Large intestine (tissue), 3 donors: ENCODE measurements around the gene ACTR3. TPM values are rescaled to one million over a fixed set of nuclear protein-coding genes. Genes with fewer than 3 reads are reported as not detected.

Experiments
- DNase-seq, 2 donors: peaks; one replicate each; pipeline versions ENCODE4 v3.0.0 to v3.0.0-alpha.2; 2013
- H3K27ac ChIP-seq: one replicate; pipeline ENCODE4 v1.5.1; 2013; ENCODE audit warnings: low read length
- H3K27me3 ChIP-seq: 2 replicates; pipeline ENCODE4 v1.6.1; 2013; ENCODE audit warnings: low read length; ENCODE audit not compliant: control insufficient read depth, insufficient read depth
- H3K36me3 ChIP-seq: 2 replicates; pipeline ENCODE4 v1.6.1; 2013; ENCODE audit warnings: low read length; ENCODE audit not compliant: control insufficient read depth, insufficient read depth
- H3K4me1 ChIP-seq: one replicate; pipeline ENCODE4 v1.6.1; 2013; ENCODE audit warnings: low read length; ENCODE audit not compliant: control insufficient read depth, insufficient read depth
- H3K4me3 ChIP-seq: one replicate; pipeline ENCODE4 v1.5.1; 2013; ENCODE audit warnings: low read length
- H3K9me3 ChIP-seq: one replicate; pipeline ENCODE4 v1.6.1; 2013; ENCODE audit warnings: mild to moderate bottlenecking, low read depth, low read length, moderate library complexity; ENCODE audit not compliant: control insufficient read depth
- WGBS: methylation state at CpG from one replicate; pipeline ENCODE4 v1.1.5; 2013; ENCODE audit warnings: low lambda C conversion rate; ENCODE audit not compliant: insufficient coverage; 5-methylcytosine and 5-hydroxymethylcytosine counted together
- polyA plus RNA-seq: library from polyadenylated mRNA; unstranded; fragments of 120-200 nt; gene quantifications from one replicate; pipeline ENCODE4 v1.2.1, GENCODE V29; 2013

ACTR3 gene
- polyA plus RNA-seq, 1 donor: 148 TPM

GRCh38 chr2:113850687-113851086, 39.2 kb upstream of the ACTR3 start:
- WGBS: 62% methylated on average over 3 of the region's 3 CpGs
- Histone ChIP-seq H3K27me3 (no peaks in the 10 kb centered on the region), H3K27ac (no peak overlapping the region), H3K9me3 (no peaks in the 10 kb centered on the region), H3K36me3 (no peaks in the 10 kb centered on the region), H3K4me3 (no peak overlapping the region), H3K4me1 (peaks cover 6% of the 10 kb centered on the region)
- peak in 1 of 2 donors; percentile 10 for DNase-seq

- H3K4me1 ChIP-seq: peaks cover 6% of the 10 kb centered on the region
- H3K9me3 ChIP-seq: no peaks in the 10 kb centered on the region
- no CpG with 5 or more reads among the region's 3 CpGs for WGBS
- no peaks in the 10 kb centered on the region for H3K36me3 ChIP-seq
- peak; percentile 68 to 74 for DNase-seq
- no peaks in the 10 kb centered on the region for H3K27me3 ChIP-seq
- no peak overlapping the region for H3K27ac ChIP-seq
- no peak overlapping the region for H3K4me3 ChIP-seq
These were observed 38.2 kb upstream of the ACTR3 start for GRCh38 chr2:113851640-113852039.

GRCh38 chr2:113854208-113854607, 35.7 kb upstream of the ACTR3 start:
- Histone ChIP-seq H3K36me3 (no peaks in the 10 kb centered on the region), H3K4me3 (no peak overlapping the region), H3K9me3 (no peaks in the 10 kb centered on the region), H3K27me3 (no peaks in the 10 kb centered on the region), H3K4me1 (peaks cover 9% of the 10 kb centered on the region), H3K27ac (no peak overlapping the region)
- DNase-seq: no peak
- WGBS: no CpG with 5 or more reads among the region's 1 CpG

GRCh38 chr2:113854970-113855740, 34.7 kb upstream of the ACTR3 start:
- WGBS: 71% methylated on average over 1 of the region's 8 CpGs
- Histone ChIP-seq H3K4me3 (no peak overlapping the region), H3K36me3 (no peaks in the 10 kb centered on the region), H3K4me1 (peaks cover 9% of the 10 kb centered on the region), H3K27ac (no peak overlapping the region), H3K27me3 (no peaks in the 10 kb centered on the region), H3K9me3 (no peaks in the 10 kb centered on the region)
- no peak for DNase-seq

- 92% methylated on average over 3 of the region's 3 CpGs for WGBS
These were observed 32.4 kb upstream of the ACTR3 start for GRCh38 chr2:113857464-113857863.

GRCh38 chr2:113858764-113859163, 31.1 kb upstream of the ACTR3 start:
- DNase-seq: peak in 1 of 2 donors; percentile 40
- Histone ChIP-seq H3K4me1 (peaks cover 2% of the 10 kb centered on the region), H3K27ac (peak overlapping the region; percentile 1), H3K9me3 (no peaks in the 10 kb centered on the region), H3K36me3 (no peaks in the 10 kb centered on the region), H3K27me3 (no peaks in the 10 kb centered on the region), H3K4me3 (no peak overlapping the region)
- 94% methylated on average over 3 of the region's 5 CpGs for WGBS

More at GRCh38 chr2:113857464-113857863, 32.4 kb upstream of the ACTR3 start:
- DNase-seq: no peak
- no peaks in the 10 kb centered on the region for H3K36me3 ChIP-seq
- peaks cover 2% of the 10 kb centered on the region for H3K4me1 ChIP-seq
- H3K27ac ChIP-seq: no peak overlapping the region
- no peaks in the 10 kb centered on the region for H3K9me3 ChIP-seq
- H3K4me3 ChIP-seq: no peak overlapping the region
- no peaks in the 10 kb centered on the region for H3K27me3 ChIP-seq

GRCh38 chr2:113861740-113862139, 28.1 kb upstream of the ACTR3 start:
- DNase-seq: no peak
- Histone ChIP-seq H3K36me3 (no peaks in the 10 kb centered on the region), H3K27ac (no peak overlapping the region), H3K4me3 (no peak overlapping the region), H3K9me3 (peaks cover 3% of the 10 kb centered on the region), H3K4me1 (peaks cover 2% of the 10 kb centered on the region), H3K27me3 (no peaks in the 10 kb centered on the region)
- WGBS: no CpG with 5 or more reads among the region's 7 CpGs

- Histone ChIP-seq H3K4me1 (peaks cover 2% of the 10 kb centered on the region), H3K27ac (no peak overlapping the region), H3K36me3 (no peaks in the 10 kb centered on the region), H3K4me3 (no peak overlapping the region), H3K27me3 (no peaks in the 10 kb centered on the region), H3K9me3 (peaks cover 3% of the 10 kb centered on the region)
- DNase-seq: no peak
- 40% methylated on average over 1 of the region's 3 CpGs for WGBS
These were observed 26.7 kb upstream of the ACTR3 start for GRCh38 chr2:113863144-113863543.

GRCh38 chr2:113867571-113867970, 22.3 kb upstream of the ACTR3 start:
- no peaks in the 10 kb centered on the region for H3K4me1 ChIP-seq

GRCh38 chr2:113869253-113869652, 20.6 kb upstream of the ACTR3 start:
- Histone ChIP-seq H3K4me1 (no peaks in the 10 kb centered on the region), H3K27me3 (no peaks in the 10 kb centered on the region), H3K27ac (no peak overlapping the region), H3K36me3 (no peaks in the 10 kb centered on the region), H3K4me3 (no peak overlapping the region), H3K9me3 (peaks cover 3% of the 10 kb centered on the region)
- no peak for DNase-seq
- no CpG with 5 or more reads among the region's 1 CpG for WGBS

More at GRCh38 chr2:113867571-113867970, 22.3 kb upstream of the ACTR3 start:
- no peak for DNase-seq
- Histone ChIP-seq H3K36me3 (no peaks in the 10 kb centered on the region), H3K4me3 (no peak overlapping the region), H3K27me3 (no peaks in the 10 kb centered on the region), H3K9me3 (peaks cover 3% of the 10 kb centered on the region), H3K27ac (no peak overlapping the region)
- no CpG with 5 or more reads among the region's 4 CpGs for whole genome bisulfite sequencing

GRCh38 chr2:113872201-113872600, 17.7 kb upstream of the ACTR3 start:
- Histone ChIP-seq H3K27ac (no peak overlapping the region), H3K27me3 (no peaks in the 10 kb centered on the region), H3K4me1 (peaks cover 12% of the 10 kb centered on the region), H3K36me3 (no peaks in the 10 kb centered on the region), H3K9me3 (no peaks in the 10 kb centered on the region), H3K4me3 (no peak overlapping the region)
- no CpG with 5 or more reads among the region's 4 CpGs for WGBS
- no peak for DNase-seq
